GM12865 (cell line): Measurements from ENCODE around the gene UBE2V1.

Experiments
- DNase-seq: peaks from one replicate; pipeline ENCODE4 v3.0.0; 2010; ENCODE audit warnings: low read depth
- H3K4me3 ChIP-seq: 2 replicates; pipeline ENCODE4 v1.5.1; 2011; ENCODE audit warnings: mild to moderate bottlenecking, low read depth, low read length, control low read depth
- TF ChIP-seq, protein P1 (sequence below): IDR thresholded peaks from 2 replicates; pipeline ENCODE4 v1.5.1; 2011; ENCODE audit warnings: low read length, control low read depth, low read depth, inconsistent platforms; ENCODE audit not compliant: insufficient read depth; ENCODE audit errors: missing control alignments

Gene UBE2V1

GRCh38 chr20:50113420-50114224 lies 672 bp upstream of the UBE2V1 start:
- no peak for DNase-seq
- TF ChIP-seq, protein P1, sequence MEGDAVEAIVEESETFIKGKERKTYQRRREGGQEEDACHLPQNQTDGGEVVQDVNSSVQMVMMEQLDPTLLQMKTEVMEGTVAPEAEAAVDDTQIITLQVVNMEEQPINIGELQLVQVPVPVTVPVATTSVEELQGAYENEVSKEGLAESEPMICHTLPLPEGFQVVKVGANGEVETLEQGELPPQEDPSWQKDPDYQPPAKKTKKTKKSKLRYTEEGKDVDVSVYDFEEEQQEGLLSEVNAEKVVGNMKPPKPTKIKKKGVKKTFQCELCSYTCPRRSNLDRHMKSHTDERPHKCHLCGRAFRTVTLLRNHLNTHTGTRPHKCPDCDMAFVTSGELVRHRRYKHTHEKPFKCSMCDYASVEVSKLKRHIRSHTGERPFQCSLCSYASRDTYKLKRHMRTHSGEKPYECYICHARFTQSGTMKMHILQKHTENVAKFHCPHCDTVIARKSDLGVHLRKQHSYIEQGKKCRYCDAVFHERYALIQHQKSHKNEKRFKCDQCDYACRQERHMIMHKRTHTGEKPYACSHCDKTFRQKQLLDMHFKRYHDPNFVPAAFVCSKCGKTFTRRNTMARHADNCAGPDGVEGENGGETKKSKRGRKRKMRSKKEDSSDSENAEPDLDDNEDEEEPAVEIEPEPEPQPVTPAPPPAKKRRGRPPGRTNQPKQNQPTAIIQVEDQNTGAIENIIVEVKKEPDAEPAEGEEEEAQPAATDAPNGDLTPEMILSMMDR = no peak
- peak overlapping the region; percentile 63 for H3K4me3 ChIP-seq

DNA sequence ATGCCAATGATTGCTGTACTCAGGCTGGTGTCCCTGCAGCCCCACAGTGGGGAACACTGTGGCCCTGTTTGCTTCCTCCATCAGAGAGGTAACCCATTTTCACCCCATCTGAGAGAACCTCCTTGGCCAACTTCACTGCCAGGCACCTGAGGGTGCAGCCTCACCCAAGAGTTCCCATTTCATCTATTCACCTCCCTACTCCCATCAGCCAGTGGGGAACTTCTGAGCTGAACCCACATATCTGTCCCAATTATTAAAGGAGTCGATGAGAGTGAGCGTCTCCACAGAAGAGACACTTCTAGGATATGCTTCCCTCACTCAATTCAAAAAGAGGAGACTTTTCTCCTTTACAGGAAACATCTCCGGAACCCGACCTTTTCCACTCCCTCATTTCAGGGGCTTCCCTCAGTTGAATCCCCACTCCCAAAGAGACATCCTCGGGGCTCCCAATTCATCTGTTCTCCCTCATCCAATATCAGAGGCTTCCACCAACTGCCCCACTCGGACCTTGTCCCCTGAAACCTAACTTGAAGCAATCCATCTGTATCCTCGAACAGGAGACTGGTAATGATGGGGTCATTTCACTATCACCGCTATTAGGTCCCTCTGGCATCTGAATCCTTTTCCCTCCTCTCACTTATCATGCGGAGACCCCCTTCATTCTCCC lies 988 bp downstream of the UBE2V1 start:
- TF ChIP-seq, protein P1 = no peak
- H3K4me3 ChIP-seq = peak overlapping the region; percentile 63
- DNase-seq = no peak

DNA sequence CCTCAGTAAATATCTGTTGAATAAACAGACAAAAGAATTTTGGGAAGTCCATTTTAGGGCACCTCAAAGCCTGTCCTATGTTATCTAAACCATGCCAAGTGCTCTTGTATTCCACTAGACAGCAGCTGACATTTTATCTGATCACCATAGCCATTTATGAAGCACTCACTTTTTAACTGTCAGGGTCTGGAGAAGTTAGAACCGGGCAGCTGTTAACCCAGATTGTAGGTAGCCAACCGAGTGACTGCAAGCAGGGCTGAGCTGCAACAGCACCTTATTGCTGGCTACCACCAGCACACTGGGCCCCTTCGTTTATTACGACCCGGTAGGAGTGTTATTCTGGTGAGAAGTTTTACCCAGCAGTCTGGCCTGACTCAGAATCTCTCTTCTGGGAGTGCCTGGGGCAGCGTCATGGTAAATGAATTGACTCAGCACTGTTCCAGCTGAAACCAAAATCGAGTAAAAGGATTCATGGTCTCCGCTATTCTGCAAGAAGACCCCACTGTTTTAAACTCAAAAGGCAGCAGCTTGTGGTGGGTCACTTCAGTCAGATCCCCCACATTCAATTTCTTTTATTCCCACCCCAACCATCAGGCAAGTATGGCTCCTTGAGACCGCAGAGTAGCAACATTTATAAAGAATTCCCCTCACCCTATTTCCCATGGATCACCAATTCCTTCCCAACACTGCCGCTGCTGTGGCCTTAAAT lies 1.7 kb downstream of the UBE2V1 start:
- peak; percentile 60 for DNase-seq
- peak overlapping the region; percentile 63 for H3K4me3 ChIP-seq
- TF ChIP-seq, protein P1 = no peak

GRCh38 chr20:50110141-50111047 lies 2.6 kb downstream of the UBE2V1 start:
- TF ChIP-seq, protein P1 = no peak
- DNase-seq = peak; percentile 83
- peak overlapping the region; percentile 63 for H3K4me3 ChIP-seq

GRCh38 chr20:50108556-50109235 lies 4.3 kb downstream of the UBE2V1 start:
- DNase-seq = no peak
- no peak overlapping the region for H3K4me3 ChIP-seq
- TF ChIP-seq, protein P1 = no peak
